ENCODE data around the gene ZNF304.

The ZNF304 gene

DNA sequence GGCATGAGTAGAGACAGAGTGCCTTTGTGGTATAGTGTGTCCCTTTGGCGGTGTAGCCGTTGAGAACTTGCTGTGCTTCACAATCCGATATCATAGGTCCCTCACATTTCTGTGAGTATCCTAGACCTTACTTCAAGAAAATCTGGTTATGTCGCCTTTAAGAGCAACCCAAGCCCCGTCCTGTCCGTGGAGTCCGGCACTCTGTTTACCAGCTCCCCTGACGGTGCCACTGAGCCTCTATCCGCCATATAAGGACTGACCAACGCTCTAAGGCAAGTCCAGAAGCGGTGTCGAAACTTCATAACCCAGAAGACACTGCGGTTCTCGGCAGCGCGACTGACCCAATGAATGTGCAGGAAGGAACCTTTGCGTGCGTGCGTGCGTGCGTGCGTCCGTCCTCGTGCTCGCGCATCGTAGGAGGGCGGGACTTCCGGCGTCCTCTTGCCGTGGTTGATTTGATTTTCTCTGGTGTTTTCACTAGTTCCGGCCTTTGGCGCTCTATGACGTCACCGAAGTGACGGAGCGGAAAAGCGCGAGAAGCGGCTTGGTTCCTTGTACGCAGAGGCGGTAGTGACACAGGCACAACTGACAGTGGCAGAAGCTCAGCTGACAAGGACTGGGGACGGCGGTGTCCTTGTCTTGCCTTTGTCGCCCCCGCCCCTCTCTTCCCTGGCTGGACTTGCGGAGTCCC is 12.1 kb downstream of the ZNF304 start, which contains the start of the genes TRAPPC2B and ZNF547:
Gene TRAPPC2B (plus strand): TSS at position 555 of the 691 bp plus-strand sequence. CDS start 1,283 bp downstream, outside the sequence.
Gene ZNF547 (plus strand): TSS at position 555 of the 691 bp plus-strand sequence. CDS start 5,005 bp downstream, outside the sequence.
- TF ChIP-seq FOXP2 (optimal IDR thresholded peaks at IDR 0.05; ENCODE audit: borderline replicate concordance, extremely low read depth, extremely low read length, insufficient read depth) (peak; percentile 45), SIN3A (IDR thresholded peaks at IDR 0.05; ENCODE audit: borderline replicate concordance, insufficient read depth, low read length) (peak; percentile 86; the same call in 1 of the 2 replicates), POLR2AphosphoS5 (IDR thresholded peaks at IDR 0.05; ENCODE audit: low read depth, low read length) (peak; percentile 87), TAF1 (IDR thresholded peaks at IDR 0.05; ENCODE audit: borderline replicate concordance, insufficient read depth, low read length) (peak; percentile 85; the same call in 1 of the 2 replicates)
- TF ChIP-seq, protein P1, sequence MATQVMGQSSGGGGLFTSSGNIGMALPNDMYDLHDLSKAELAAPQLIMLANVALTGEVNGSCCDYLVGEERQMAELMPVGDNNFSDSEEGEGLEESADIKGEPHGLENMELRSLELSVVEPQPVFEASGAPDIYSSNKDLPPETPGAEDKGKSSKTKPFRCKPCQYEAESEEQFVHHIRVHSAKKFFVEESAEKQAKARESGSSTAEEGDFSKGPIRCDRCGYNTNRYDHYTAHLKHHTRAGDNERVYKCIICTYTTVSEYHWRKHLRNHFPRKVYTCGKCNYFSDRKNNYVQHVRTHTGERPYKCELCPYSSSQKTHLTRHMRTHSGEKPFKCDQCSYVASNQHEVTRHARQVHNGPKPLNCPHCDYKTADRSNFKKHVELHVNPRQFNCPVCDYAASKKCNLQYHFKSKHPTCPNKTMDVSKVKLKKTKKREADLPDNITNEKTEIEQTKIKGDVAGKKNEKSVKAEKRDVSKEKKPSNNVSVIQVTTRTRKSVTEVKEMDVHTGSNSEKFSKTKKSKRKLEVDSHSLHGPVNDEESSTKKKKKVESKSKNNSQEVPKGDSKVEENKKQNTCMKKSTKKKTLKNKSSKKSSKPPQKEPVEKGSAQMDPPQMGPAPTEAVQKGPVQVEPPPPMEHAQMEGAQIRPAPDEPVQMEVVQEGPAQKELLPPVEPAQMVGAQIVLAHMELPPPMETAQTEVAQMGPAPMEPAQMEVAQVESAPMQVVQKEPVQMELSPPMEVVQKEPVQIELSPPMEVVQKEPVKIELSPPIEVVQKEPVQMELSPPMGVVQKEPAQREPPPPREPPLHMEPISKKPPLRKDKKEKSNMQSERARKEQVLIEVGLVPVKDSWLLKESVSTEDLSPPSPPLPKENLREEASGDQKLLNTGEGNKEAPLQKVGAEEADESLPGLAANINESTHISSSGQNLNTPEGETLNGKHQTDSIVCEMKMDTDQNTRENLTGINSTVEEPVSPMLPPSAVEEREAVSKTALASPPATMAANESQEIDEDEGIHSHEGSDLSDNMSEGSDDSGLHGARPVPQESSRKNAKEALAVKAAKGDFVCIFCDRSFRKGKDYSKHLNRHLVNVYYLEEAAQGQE (IDR thresholded peaks at IDR 0.05; ENCODE audit: insufficient read depth in 1 of 2, low read depth in 2 of 2, low read length in 2 of 2), result 0 out of 4 replicates have a peak, but pooled peaks of 1 of the 2 experiments have one; percentile 24

DNA sequence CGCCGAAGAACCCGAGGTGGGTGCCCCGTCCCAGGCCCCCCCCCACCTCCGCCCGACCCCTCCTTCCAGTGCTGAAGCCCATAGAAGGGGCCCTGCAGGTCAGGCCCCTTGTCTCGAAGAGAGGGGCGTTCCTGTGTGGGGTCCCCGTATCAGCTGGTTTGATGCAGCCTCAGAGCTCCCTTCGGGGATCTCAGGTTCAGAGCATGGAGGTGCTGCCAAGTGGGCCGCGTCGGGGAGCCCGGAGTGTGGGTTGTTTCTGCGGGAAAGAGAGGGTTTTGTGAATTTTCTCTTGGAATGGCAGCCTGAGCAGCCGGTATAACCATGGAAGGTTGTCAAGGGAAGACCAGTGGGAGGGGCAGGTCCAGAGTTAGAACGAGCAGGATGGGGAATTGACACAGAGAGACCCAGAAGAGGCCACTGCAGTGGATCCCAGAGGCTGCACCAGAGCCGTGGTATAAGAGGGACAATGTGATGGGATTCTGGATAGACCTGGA is 12.7 kb downstream of the ZNF304 start:
- TF ChIP-seq FOXP2 (optimal IDR thresholded peaks at IDR 0.05; ENCODE audit: borderline replicate concordance, extremely low read depth, extremely low read length, insufficient read depth) (no peak), POLR2AphosphoS5 (IDR thresholded peaks at IDR 0.05; ENCODE audit: low read depth, low read length) (no peak), TAF1 (IDR thresholded peaks at IDR 0.05; ENCODE audit: borderline replicate concordance, insufficient read depth, low read length) (no peak), SIN3A (IDR thresholded peaks at IDR 0.05; ENCODE audit: borderline replicate concordance, insufficient read depth, low read length) (no peak)
- TF ChIP-seq, protein P1 (IDR thresholded peaks at IDR 0.05; ENCODE audit: insufficient read depth in 1 of 2, low read depth in 2 of 2, low read length in 2 of 2), result no peak

DNA sequence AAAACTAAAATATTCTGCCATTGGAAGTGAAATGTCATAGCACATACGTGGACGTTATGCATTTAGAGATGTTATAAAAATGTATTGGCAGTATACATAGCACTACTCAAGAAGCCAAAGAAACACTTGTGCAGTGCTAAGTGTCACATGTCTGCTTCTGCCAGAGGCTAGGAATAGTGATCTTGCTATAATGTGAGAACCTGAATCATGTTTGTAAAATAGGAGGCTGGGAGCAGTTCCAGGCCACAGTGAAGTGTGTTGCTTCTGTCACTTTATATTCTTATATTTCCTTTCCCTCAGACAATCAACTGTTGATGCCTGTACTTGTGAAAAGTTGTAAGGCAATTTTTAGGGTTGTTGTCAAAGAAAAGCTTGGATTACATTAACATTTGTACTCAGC is 15.7 kb downstream of the ZNF304 start:
- TF ChIP-seq FOXP2 (optimal IDR thresholded peaks at IDR 0.05; ENCODE audit: borderline replicate concordance, extremely low read depth, extremely low read length, insufficient read depth), result no peak
- no peak for TF ChIP-seq SIN3A (IDR thresholded peaks at IDR 0.05; ENCODE audit: borderline replicate concordance, insufficient read depth, low read length)
- TF ChIP-seq POLR2AphosphoS5 (IDR thresholded peaks at IDR 0.05; ENCODE audit: low read depth, low read length), result no peak
- no peak for TF ChIP-seq TAF1 (IDR thresholded peaks at IDR 0.05; ENCODE audit: borderline replicate concordance, insufficient read depth, low read length)
- TF ChIP-seq, protein P1 (IDR thresholded peaks at IDR 0.05; ENCODE audit: insufficient read depth in 1 of 2, low read depth in 2 of 2, low read length in 2 of 2), result no peak

DNA sequence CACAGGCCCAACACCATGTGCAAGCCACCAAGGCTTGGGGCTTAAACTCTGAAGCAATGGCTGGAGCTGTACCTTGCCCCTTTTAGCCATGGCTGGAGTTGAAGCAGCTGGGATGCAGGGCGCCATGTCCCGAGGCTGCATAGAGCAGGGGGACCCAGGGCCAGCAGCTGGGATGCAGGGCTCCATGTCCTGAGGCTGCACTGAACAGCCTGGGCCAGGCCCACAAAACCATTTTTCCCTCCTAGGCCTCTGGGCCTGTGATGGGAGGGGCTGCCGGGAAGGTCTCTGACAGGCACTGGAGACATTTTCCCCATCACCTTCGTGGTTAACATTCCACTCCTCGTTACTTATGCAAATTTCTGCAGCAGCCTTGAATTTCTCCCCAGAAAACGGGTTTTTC is 23.1 kb downstream of the ZNF304 start:
- TF ChIP-seq TAF1 (IDR thresholded peaks at IDR 0.05; ENCODE audit: borderline replicate concordance, insufficient read depth, low read length) (no peak), SIN3A (IDR thresholded peaks at IDR 0.05; ENCODE audit: borderline replicate concordance, insufficient read depth, low read length) (no peak), POLR2AphosphoS5 (IDR thresholded peaks at IDR 0.05; ENCODE audit: low read depth, low read length) (no peak), FOXP2 (optimal IDR thresholded peaks at IDR 0.05; ENCODE audit: borderline replicate concordance, extremely low read depth, extremely low read length, insufficient read depth) (no peak)
- TF ChIP-seq, protein P1 (IDR thresholded peaks at IDR 0.05; ENCODE audit: insufficient read depth in 1 of 2, low read depth in 2 of 2, low read length in 2 of 2), result no peak
